Measurements from ENCODE around the gene PPARA. TPM values are rescaled to one million over a fixed set of nuclear protein-coding genes. Genes with fewer than 3 reads are reported as not detected.

The PPARA gene
- polyA plus RNA-seq, 1 of the 3 experiments (the other 2 are of a cell fraction) = 4.5 TPM

GRCh38 chr22:46278656-46279645 lies 128.6 kb downstream of the PPARA start:
- Histone ChIP-seq H3K9me2 (no peaks in the 10 kb centered on the region), H3K27ac (ENCODE audit: low read depth in 2 of 2, low read length in 1 of 2) (no peak overlapping the region), H4K20me1 (ENCODE audit: insufficient read depth) (no peaks in the 10 kb centered on the region), H3K9ac (no peak overlapping the region), H3K4me2 (no peak overlapping the region), H3K79me2 (ENCODE audit: insufficient read depth) (no peaks in the 10 kb centered on the region), H3K4me3 (ENCODE audit: low read depth in 2 of 2, low read length in 1 of 2) (no peak overlapping the region), H3K9me3 (no peaks in the 10 kb centered on the region), H3K27me3 (ENCODE audit: insufficient read depth) (no peaks in the 10 kb centered on the region), H3K36me3 (replicated peaks in 1 of 2; ENCODE audit: control insufficient read depth in 1 of 2, insufficient read depth in 2 of 2, low read length in 1 of 2) (peaks cover 33 to 69% of the 10 kb centered on the region in 2 experiments), H2AFZ (ENCODE audit: low read depth) (no peak overlapping the region), H3F3A (replicated peaks; ENCODE audit: insufficient read depth) (peaks cover 3% of the 10 kb centered on the region), H3K4me1 (ENCODE audit: control insufficient read depth in 1 of 2, insufficient read depth in 2 of 2, low read depth in 1 of 2, low read length in 1 of 2) (no peaks in the 10 kb centered on the region)
- TF ChIP-seq POLR2AphosphoS5 (IDR thresholded peaks at IDR 0.05; ENCODE audit: low read depth, low read length) (no peak), TEAD4 (IDR thresholded peaks at IDR 0.05; ENCODE audit: borderline replicate concordance, insufficient read depth) (no peak), RFX5 (IDR thresholded peaks at IDR 0.05; ENCODE audit: low read length) (no peak), NRF1 (IDR thresholded peaks at IDR 0.05; ENCODE audit: low read depth, low read length) (no peak), RXRA (IDR thresholded peaks at IDR 0.05; ENCODE audit: borderline replicate concordance, low read depth) (no peak), GABPA (IDR thresholded peaks at IDR 0.05; ENCODE audit: low read depth) (no peak)
- TF ChIP-seq, protein P1, sequence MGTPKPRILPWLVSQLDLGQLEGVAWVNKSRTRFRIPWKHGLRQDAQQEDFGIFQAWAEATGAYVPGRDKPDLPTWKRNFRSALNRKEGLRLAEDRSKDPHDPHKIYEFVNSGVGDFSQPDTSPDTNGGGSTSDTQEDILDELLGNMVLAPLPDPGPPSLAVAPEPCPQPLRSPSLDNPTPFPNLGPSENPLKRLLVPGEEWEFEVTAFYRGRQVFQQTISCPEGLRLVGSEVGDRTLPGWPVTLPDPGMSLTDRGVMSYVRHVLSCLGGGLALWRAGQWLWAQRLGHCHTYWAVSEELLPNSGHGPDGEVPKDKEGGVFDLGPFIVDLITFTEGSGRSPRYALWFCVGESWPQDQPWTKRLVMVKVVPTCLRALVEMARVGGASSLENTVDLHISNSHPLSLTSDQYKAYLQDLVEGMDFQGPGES (IDR thresholded peaks at IDR 0.05; ENCODE audit: low read depth, low read length) = no peak
- WGBS (ENCODE audit: low lambda C conversion rate) = 91% methylated on average over 8 of the region's 22 CpGs
- ChIA-PET POLR2A (no interaction called here), CTCF (interaction anchor here (0.7 to 1.0 kb wide), 3 partner anchors 29 to 226 kb away, joined by 3 read pairs; partner anchors contain the start of gene CDPF1)
- no peak for DNase-seq

GRCh38 chr22:46280063-46280817 lies 129.9 kb downstream of the PPARA start:
- H4K20me1 ChIP-seq (ENCODE audit: insufficient read depth) = no peaks in the 10 kb centered on the region
- H2AFZ ChIP-seq (ENCODE audit: low read depth) = no peak overlapping the region
- no peak overlapping the region for H3K4me2 ChIP-seq
- TF ChIP-seq ELF1 (IDR thresholded peaks at IDR 0.05) = no peak
- H3K27ac ChIP-seq (ENCODE audit: low read depth in 2 of 2, low read length in 1 of 2) = no peak overlapping the region
- no peak overlapping the region for H3K9ac ChIP-seq
- POLR2A ChIA-PET = no interaction called here
- CTCF ChIA-PET = interaction anchor here (0.7 to 0.9 kb wide), 2 partner anchors 34 to 727 kb away, joined by 3 read pairs; no protein-coding TSS in a partner anchor
- no peak for DNase-seq
- WGBS (ENCODE audit: low lambda C conversion rate) = 96% methylated on average over 11 of the region's 12 CpGs
- peaks cover 23 to 69% of the 10 kb centered on the region in 2 experiments for H3K36me3 ChIP-seq (replicated peaks in 1 of 2; ENCODE audit: control insufficient read depth in 1 of 2, insufficient read depth in 2 of 2, low read length in 1 of 2)
- H3K9me3 ChIP-seq = no peaks in the 10 kb centered on the region
- H3F3A ChIP-seq (replicated peaks; ENCODE audit: insufficient read depth) = no peaks in the 10 kb centered on the region
- no peaks in the 10 kb centered on the region for H3K27me3 ChIP-seq (ENCODE audit: insufficient read depth)
- H3K79me2 ChIP-seq (ENCODE audit: insufficient read depth) = no peaks in the 10 kb centered on the region
- H3K9me2 ChIP-seq = no peaks in the 10 kb centered on the region
- no peaks in the 10 kb centered on the region for H3K4me1 ChIP-seq (ENCODE audit: control insufficient read depth in 1 of 2, insufficient read depth in 2 of 2, low read depth in 1 of 2, low read length in 1 of 2)
- no peak overlapping the region for H3K4me3 ChIP-seq (ENCODE audit: low read depth in 2 of 2, low read length in 1 of 2)
